Panc1 (cell line): Measurements from ENCODE around the gene GTF2I.
"Not testable (repeated sequence)": the region's sequence is repeated elsewhere in the genome, so short reads cannot be mapped to it uniquely, and the experiment has no call there.

ENCODE experiments used
- CTCF ChIP-seq: fragments of 450-650 bp; IDR thresholded peaks from 2 replicates; pipeline ENCODE4 v1.5.1; 2017; ENCODE audit warnings: mild to moderate bottlenecking
- POLR2AphosphoS5 ChIP-seq: IDR thresholded peaks from 2 replicates; pipeline ENCODE4 v1.6.1; 2012; ENCODE audit warnings: mild to moderate bottlenecking, low read depth, low read length, moderate library complexity
- REST ChIP-seq, 2 experiments: IDR thresholded peaks; 2 replicates each; pipeline ENCODE4 v1.6.1; 2011 to 2012; ENCODE audit warnings: low read depth in 2 of 2, control low read depth in 1 of 2, low read length in 1 of 2, mild to moderate bottlenecking in 1 of 2, moderate library complexity in 1 of 2; ENCODE audit not compliant: insufficient read depth in 1 of 2
- SIN3A ChIP-seq: IDR thresholded peaks from 2 replicates; pipeline ENCODE4 v1.6.1; 2012; ENCODE audit warnings: low read depth, mild to moderate bottlenecking, low read length, moderate library complexity, borderline replicate concordance; ENCODE audit not compliant: insufficient read depth
- TCF7L2 ChIP-seq: IDR thresholded peaks from 2 replicates; pipeline ENCODE4 v1.6.1; 2011; ENCODE audit warnings: mild to moderate bottlenecking, low read depth, low read length, inconsistent platforms

- TF ChIP-seq CTCF; REST (IDR thresholded peaks at IDR 0.05; ENCODE audit: insufficient read depth in 1 of 2, low read depth in 2 of 2, low read length in 1 of 2); SIN3A; POLR2AphosphoS5; TCF7L2: not testable (repeated sequence)
Observed at GRCh38 chr7:74728686-74729085, 71.2 kb downstream of the GTF2I start.
